ENCODE measurements around the gene RCN1.

DNA sequence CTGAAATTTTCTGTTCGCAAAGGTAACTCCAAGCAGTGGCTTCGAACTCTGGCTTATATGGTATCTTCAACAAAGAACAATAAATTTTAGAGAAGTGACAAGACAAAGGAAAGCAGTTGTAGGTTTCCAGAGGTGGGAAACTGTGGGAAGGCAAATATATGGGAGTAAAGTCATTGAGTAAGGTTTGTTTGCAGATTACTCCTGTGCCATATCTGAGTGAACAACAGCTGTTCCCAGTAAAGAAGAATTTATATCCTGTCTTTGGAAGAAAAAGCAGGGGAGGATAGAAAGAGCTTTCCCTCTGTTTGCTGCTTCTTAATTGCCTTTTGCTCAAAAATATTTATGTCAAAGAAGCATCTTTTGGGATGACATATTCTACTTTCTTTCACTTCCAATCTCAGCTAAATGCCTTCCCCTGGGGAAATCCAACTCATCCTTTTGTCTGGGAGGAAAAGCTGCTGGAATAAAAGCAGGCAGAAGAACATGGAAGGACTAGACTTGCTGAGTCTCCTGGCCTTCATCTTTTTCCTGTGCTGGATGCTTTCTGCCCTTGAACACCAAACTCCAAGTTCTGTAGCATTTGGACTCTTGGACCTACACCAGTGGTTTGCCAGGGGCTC lies 10.4 kb upstream of the RCN1 start:
- TF ChIP-seq, protein P1, sequence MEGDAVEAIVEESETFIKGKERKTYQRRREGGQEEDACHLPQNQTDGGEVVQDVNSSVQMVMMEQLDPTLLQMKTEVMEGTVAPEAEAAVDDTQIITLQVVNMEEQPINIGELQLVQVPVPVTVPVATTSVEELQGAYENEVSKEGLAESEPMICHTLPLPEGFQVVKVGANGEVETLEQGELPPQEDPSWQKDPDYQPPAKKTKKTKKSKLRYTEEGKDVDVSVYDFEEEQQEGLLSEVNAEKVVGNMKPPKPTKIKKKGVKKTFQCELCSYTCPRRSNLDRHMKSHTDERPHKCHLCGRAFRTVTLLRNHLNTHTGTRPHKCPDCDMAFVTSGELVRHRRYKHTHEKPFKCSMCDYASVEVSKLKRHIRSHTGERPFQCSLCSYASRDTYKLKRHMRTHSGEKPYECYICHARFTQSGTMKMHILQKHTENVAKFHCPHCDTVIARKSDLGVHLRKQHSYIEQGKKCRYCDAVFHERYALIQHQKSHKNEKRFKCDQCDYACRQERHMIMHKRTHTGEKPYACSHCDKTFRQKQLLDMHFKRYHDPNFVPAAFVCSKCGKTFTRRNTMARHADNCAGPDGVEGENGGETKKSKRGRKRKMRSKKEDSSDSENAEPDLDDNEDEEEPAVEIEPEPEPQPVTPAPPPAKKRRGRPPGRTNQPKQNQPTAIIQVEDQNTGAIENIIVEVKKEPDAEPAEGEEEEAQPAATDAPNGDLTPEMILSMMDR (IDR thresholded peaks at IDR 0.05 in 4 of 5, conservative IDR thresholded peaks at IDR 0.05 in 1 of 5), result no peak
- TF ChIP-seq POLR2A (IDR thresholded peaks at IDR 0.05), result no peak
